GM23338 (cell line): ENCODE measurements around the gene RAB40C. TPM values are rescaled to one million over a fixed set of nuclear protein-coding genes. Genes with fewer than 3 reads are reported as not detected.

Experiments used
- ATAC-seq: fragments of 200-7000 bp; cut with Tn5 transposase; 3 replicates; pipeline ENCODE4 v1.9.1; 2020
- DNase-seq: peaks from one replicate; pipeline ENCODE4 v3.0.0-alpha.2; 2015; ENCODE audit warnings: low spot score
- H2AFZ ChIP-seq: fragments of 200-600 bp; sonication (generic); 2 replicates; pipeline ENCODE4 v1.8.0; 2016; ENCODE audit warnings: antibody characterized with exemption, mild to moderate bottlenecking, moderate library complexity
- H3F3A ChIP-seq: fragments of 200-600 bp; sonication (generic); replicated peaks from 2 replicates; pipeline ENCODE4 v1.8.0; 2017; ENCODE audit warnings: antibody characterized with exemption, mixed run types, low read depth
- H3K27ac ChIP-seq: fragments of 200-600 bp; sonication (generic); 2 replicates; pipeline ENCODE4 v1.6.1; 2016; ENCODE audit warnings: low read depth
- H3K27me3 ChIP-seq: fragments of 200-600 bp; sonication (generic); 2 replicates; pipeline ENCODE4 v1.8.0; 2016; ENCODE audit warnings: mild to moderate bottlenecking, mixed run types, moderate library complexity; ENCODE audit not compliant: insufficient read depth
- H3K36me3 ChIP-seq: fragments of 200-600 bp; sonication (generic); 2 replicates; pipeline ENCODE4 v1.8.0; 2016; ENCODE audit warnings: mild to moderate bottlenecking; ENCODE audit not compliant: insufficient read depth
- H3K4me1 ChIP-seq: fragments of 200-600 bp; sonication (generic); 2 replicates; pipeline ENCODE4 v1.8.0; 2016; ENCODE audit warnings: mild to moderate bottlenecking, moderate library complexity; ENCODE audit not compliant: insufficient read depth
- H3K4me2 ChIP-seq: fragments of 200-600 bp; sonication (generic); 2 replicates; pipeline ENCODE4 v1.7.1; 2017; ENCODE audit warnings: mixed run types
- H3K4me3 ChIP-seq: fragments of 200-600 bp; sonication (generic); 2 replicates; pipeline ENCODE4 v1.6.1; 2016; ENCODE audit warnings: mixed run types
- H3K79me2 ChIP-seq: fragments of 200-600 bp; sonication (generic); replicated peaks from 2 replicates; pipeline ENCODE4 v1.8.0; 2017; ENCODE audit warnings: mild to moderate bottlenecking; ENCODE audit not compliant: insufficient read depth
- H3K9me2 ChIP-seq: fragments of 200-600 bp; sonication (generic); 2 replicates; pipeline ENCODE4 v1.8.0; 2017; ENCODE audit not compliant: insufficient read depth
- H4K20me1 ChIP-seq: fragments of 200-600 bp; sonication (generic); replicated peaks from 2 replicates; pipeline ENCODE4 v1.8.0; 2017; ENCODE audit warnings: mild to moderate bottlenecking; ENCODE audit not compliant: insufficient read depth
- H3K27ac Mint-ChIP-seq: 2 replicates; pipeline ENCODE4 v1.8.0; 2020; ENCODE audit warnings: inconsistent platforms, mild to moderate bottlenecking, moderate library complexity, mixed read lengths
- H3K27me3 Mint-ChIP-seq: 3 replicates; pipeline ENCODE4 v1.8.0; 2022; ENCODE audit warnings: low read depth, mild to moderate bottlenecking, moderate library complexity, mixed read lengths, inconsistent platforms; ENCODE audit not compliant: insufficient read depth, poor library complexity
- H3K36me3 Mint-ChIP-seq: 3 replicates; pipeline ENCODE4 v1.8.0; 2021; ENCODE audit warnings: low read depth, mild to moderate bottlenecking, inconsistent platforms, moderate library complexity, mixed read lengths
- H3K4me1 Mint-ChIP-seq: 3 replicates; pipeline ENCODE4 v1.8.0; 2020; ENCODE audit warnings: mild to moderate bottlenecking, inconsistent platforms, mixed read lengths
- H3K4me3 Mint-ChIP-seq: 3 replicates; pipeline ENCODE4 v1.8.0; 2021; ENCODE audit warnings: moderate library complexity, mild to moderate bottlenecking, inconsistent platforms, mixed read lengths
- H3K9me3 Mint-ChIP-seq: 3 replicates; pipeline ENCODE4 v1.8.0; 2020; ENCODE audit warnings: moderate library complexity, mild to moderate bottlenecking, inconsistent platforms, mixed read lengths
- CREB1 ChIP-seq: fragments of 250-450 bp; sonication (Bioruptor Pico); IDR thresholded peaks from 2 replicates; pipeline ENCODE4 v1.5.0; 2020; ENCODE audit warnings: low read depth, mild to moderate bottlenecking, moderate library complexity
- EZH2 ChIP-seq: fragments of 200-600 bp; sonication (generic); IDR thresholded peaks from one replicate; pipeline ENCODE4 v1.8.0; 2017; ENCODE audit warnings: antibody characterized with exemption, mild to moderate bottlenecking, low read depth; ENCODE audit not compliant: unreplicated experiment
- POLR2AphosphoS5 ChIP-seq: IDR thresholded peaks from 2 replicates; pipeline ENCODE4 v1.6.1; 2016; ENCODE audit warnings: antibody characterized with exemption, low read depth
- ZNF331 ChIP-seq: fragments of 250-450 bp; sonication (Bioruptor Pico); IDR thresholded peaks from 2 replicates; pipeline ENCODE4 v1.5.0; 2020; ENCODE audit warnings: low read depth, mild to moderate bottlenecking, moderate library complexity
- polyA plus RNA-seq: library from polyadenylated mRNA; unstranded; fragments of >200 nt; fragmentation: Nextera tagmentation; extraction: Ambion mirVana; gene quantifications from 2 replicates; pipeline ENCODE4 v1.2.1, GENCODE V29; 2016
- total RNA-seq: library from RNA; depleted of rRNA; stranded (reverse); fragments of >200 nt; shearing (Covaris generic); gene quantifications from 2 replicates; pipeline ENCODE4 v1.2.3, GENCODE V29; 2014
- TF ChIP-seq, protein P1 (sequence below): fragments of 250-450 bp; sonication (Bioruptor Pico); IDR thresholded peaks from 2 replicates; pipeline ENCODE4 v1.5.0; 2020; ENCODE audit warnings: mild to moderate bottlenecking, moderate library complexity
- TF ChIP-seq, protein P2 (sequence below): IDR thresholded peaks from one replicate; pipeline ENCODE4 v1.6.1; 2018; ENCODE audit warnings: antibody characterized with exemption; ENCODE audit not compliant: unreplicated experiment
- TF ChIP-seq, protein P3 (sequence below), 2 experiments: fragments of 200-600 bp in 1 of 2; sonication (generic) in 1 of 2; conservative IDR thresholded peaks; 2 replicates each; pipeline versions ENCODE4 v1.5.1 to v1.6.1; 2016 to 2017; ENCODE audit warnings: antibody characterized with exemption in 2 of 2, low read depth in 2 of 2, mild to moderate bottlenecking in 2 of 2, moderate library complexity in 1 of 2

The RAB40C gene
- total and polyA plus RNA-seq, 2 experiments from 2014 or later: 11.2 to 24.6 TPM

DNA sequence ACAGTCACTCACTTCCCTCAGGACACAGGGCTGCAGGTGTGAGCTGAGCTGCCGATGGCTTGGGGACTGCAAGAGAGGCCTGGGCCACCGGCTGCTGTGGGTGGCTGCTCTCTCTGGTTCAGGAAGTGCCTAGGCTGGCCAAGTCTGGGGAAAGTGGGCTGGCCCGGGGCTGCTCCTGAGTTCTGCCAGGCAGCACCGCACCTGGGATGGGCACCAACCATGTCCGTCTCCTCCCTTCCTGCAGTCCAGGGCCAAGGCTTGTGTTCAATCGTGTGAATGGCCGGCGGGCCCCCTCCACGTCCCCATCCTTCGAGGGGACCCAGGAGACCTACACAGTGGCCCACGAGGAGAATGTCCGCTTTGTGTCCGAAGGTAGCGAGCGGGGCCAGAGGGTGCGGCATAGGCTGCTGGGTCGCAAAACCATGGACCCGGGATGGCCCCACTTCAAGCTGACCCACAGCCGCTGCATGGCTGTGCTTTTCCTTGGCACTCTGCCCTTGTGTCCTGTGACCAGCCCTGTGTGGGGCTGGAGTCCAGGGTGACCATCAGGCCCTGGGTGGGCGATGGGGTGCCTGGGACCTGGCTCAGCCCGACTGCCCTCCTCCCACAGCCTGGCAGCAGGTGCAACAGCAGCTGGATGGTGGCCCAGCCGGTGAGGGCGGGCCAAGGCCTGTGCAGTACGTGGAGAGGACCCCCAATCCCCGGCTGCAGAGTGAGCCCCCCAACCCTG is 57.5 kb downstream of the RAB40C start:
- no peak overlapping the region for H3K4me3 ChIP-seq
- H3K79me2 ChIP-seq: peaks cover 17% of the 10 kb centered on the region; the same call in 1 of the 2 replicates
- TF ChIP-seq EZH2: no peak
- TF ChIP-seq, protein P1, sequence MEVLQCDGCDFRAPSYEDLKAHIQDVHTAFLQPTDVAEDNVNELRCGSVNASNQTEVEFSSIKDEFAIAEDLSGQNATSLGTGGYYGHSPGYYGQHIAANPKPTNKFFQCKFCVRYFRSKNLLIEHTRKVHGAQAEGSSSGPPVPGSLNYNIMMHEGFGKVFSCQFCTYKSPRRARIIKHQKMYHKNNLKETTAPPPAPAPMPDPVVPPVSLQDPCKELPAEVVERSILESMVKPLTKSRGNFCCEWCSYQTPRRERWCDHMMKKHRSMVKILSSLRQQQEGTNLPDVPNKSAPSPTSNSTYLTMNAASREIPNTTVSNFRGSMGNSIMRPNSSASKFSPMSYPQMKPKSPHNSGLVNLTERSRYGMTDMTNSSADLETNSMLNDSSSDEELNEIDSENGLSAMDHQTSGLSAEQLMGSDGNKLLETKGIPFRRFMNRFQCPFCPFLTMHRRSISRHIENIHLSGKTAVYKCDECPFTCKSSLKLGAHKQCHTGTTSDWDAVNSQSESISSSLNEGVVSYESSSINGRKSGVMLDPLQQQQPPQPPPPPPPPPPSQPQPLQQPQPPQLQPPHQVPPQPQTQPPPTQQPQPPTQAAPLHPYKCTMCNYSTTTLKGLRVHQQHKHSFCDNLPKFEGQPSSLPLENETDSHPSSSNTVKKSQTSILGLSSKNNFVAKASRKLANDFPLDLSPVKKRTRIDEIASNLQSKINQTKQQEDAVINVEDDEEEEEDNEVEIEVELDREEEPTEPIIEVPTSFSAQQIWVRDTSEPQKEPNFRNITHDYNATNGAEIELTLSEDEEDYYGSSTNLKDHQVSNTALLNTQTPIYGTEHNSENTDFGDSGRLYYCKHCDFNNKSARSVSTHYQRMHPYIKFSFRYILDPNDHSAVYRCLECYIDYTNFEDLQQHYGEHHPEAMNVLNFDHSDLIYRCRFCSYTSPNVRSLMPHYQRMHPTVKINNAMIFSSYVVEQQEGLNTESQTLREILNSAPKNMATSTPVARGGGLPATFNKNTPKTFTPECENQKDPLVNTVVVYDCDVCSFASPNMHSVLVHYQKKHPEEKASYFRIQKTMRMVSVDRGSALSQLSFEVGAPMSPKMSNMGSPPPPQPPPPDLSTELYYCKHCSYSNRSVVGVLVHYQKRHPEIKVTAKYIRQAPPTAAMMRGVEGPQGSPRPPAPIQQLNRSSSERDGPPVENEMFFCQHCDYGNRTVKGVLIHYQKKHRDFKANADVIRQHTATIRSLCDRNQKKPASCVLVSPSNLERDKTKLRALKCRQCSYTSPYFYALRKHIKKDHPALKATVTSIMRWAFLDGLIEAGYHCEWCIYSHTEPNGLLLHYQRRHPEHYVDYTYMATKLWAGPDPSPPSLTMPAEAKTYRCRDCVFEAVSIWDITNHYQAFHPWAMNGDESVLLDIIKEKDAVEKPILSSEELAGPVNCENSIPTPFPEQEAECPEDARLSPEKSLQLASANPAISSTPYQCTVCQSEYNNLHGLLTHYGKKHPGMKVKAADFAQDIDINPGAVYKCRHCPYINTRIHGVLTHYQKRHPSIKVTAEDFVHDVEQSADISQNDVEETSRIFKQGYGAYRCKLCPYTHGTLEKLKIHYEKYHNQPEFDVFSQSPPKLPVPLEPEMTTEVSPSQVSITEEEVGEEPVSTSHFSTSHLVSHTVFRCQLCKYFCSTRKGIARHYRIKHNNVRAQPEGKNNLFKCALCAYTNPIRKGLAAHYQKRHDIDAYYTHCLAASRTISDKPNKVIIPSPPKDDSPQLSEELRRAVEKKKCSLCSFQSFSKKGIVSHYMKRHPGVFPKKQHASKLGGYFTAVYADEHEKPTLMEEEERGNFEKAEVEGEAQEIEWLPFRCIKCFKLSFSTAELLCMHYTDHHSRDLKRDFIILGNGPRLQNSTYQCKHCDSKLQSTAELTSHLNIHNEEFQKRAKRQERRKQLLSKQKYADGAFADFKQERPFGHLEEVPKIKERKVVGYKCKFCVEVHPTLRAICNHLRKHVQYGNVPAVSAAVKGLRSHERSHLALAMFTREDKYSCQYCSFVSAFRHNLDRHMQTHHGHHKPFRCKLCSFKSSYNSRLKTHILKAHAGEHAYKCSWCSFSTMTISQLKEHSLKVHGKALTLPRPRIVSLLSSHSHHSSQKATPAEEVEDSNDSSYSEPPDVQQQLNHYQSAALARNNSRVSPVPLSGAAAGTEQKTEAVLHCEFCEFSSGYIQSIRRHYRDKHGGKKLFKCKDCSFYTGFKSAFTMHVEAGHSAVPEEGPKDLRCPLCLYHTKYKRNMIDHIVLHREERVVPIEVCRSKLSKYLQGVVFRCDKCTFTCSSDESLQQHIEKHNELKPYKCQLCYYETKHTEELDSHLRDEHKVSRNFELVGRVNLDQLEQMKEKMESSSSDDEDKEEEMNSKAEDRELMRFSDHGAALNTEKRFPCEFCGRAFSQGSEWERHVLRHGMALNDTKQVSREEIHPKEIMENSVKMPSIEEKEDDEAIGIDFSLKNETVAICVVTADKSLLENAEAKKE (CRISPR knock-in tag): no peak
- no peak for TF ChIP-seq CREB1 (CRISPR knock-in tag)
- TF ChIP-seq, protein P2, sequence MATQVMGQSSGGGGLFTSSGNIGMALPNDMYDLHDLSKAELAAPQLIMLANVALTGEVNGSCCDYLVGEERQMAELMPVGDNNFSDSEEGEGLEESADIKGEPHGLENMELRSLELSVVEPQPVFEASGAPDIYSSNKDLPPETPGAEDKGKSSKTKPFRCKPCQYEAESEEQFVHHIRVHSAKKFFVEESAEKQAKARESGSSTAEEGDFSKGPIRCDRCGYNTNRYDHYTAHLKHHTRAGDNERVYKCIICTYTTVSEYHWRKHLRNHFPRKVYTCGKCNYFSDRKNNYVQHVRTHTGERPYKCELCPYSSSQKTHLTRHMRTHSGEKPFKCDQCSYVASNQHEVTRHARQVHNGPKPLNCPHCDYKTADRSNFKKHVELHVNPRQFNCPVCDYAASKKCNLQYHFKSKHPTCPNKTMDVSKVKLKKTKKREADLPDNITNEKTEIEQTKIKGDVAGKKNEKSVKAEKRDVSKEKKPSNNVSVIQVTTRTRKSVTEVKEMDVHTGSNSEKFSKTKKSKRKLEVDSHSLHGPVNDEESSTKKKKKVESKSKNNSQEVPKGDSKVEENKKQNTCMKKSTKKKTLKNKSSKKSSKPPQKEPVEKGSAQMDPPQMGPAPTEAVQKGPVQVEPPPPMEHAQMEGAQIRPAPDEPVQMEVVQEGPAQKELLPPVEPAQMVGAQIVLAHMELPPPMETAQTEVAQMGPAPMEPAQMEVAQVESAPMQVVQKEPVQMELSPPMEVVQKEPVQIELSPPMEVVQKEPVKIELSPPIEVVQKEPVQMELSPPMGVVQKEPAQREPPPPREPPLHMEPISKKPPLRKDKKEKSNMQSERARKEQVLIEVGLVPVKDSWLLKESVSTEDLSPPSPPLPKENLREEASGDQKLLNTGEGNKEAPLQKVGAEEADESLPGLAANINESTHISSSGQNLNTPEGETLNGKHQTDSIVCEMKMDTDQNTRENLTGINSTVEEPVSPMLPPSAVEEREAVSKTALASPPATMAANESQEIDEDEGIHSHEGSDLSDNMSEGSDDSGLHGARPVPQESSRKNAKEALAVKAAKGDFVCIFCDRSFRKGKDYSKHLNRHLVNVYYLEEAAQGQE: no peak
- no peak for TF ChIP-seq ZNF331 (CRISPR knock-in tag)
- TF ChIP-seq, protein P3, sequence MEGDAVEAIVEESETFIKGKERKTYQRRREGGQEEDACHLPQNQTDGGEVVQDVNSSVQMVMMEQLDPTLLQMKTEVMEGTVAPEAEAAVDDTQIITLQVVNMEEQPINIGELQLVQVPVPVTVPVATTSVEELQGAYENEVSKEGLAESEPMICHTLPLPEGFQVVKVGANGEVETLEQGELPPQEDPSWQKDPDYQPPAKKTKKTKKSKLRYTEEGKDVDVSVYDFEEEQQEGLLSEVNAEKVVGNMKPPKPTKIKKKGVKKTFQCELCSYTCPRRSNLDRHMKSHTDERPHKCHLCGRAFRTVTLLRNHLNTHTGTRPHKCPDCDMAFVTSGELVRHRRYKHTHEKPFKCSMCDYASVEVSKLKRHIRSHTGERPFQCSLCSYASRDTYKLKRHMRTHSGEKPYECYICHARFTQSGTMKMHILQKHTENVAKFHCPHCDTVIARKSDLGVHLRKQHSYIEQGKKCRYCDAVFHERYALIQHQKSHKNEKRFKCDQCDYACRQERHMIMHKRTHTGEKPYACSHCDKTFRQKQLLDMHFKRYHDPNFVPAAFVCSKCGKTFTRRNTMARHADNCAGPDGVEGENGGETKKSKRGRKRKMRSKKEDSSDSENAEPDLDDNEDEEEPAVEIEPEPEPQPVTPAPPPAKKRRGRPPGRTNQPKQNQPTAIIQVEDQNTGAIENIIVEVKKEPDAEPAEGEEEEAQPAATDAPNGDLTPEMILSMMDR (conservative IDR thresholded peaks at IDR 0.05; ENCODE audit: low read depth in 2 of 2): no peak
- no peak for TF ChIP-seq POLR2AphosphoS5
- Mint-ChIP-seq H3K27ac (no peak overlapping the region), H3K4me1 (peaks cover 3% of the 10 kb centered on the region; the same call in 2 of the 3 replicates), H3K36me3 (no peaks in the 10 kb centered on the region), H3K9me3 (no peaks in the 10 kb centered on the region), H3K4me3 (no peak overlapping the region), H3K27me3 (peaks cover 8% of the 10 kb centered on the region)
- H3K27ac ChIP-seq: no peak overlapping the region
- no peaks in the 10 kb centered on the region for H3K36me3 ChIP-seq
- H3K4me1 ChIP-seq: peaks cover 5% of the 10 kb centered on the region; the same call in 1 of the 2 replicates
- no peaks in the 10 kb centered on the region; the same call in 1 of the 2 replicates for H4K20me1 ChIP-seq
- H2AFZ ChIP-seq: no peak overlapping the region
- ATAC-seq: no peak
- peaks cover 9% of the 10 kb centered on the region; the same call in 1 of the 2 replicates for H3F3A ChIP-seq
- no peaks in the 10 kb centered on the region for H3K27me3 ChIP-seq
- no peaks in the 10 kb centered on the region for H3K9me2 ChIP-seq
- no peak for DNase-seq
- no peak overlapping the region for H3K4me2 ChIP-seq
